Heart left ventricle (tissue), 13 donors: Measurements from ENCODE around the gene LSM14A.

Experiments used
- POLR2A ChIP-seq, 2 donors: fragments of 450-650 bp; IDR thresholded peaks; one replicate each; pipeline ENCODE4 v1.6.1; 2017; ENCODE audit warnings: antibody characterized with exemption in 2 of 2, mild to moderate bottlenecking in 2 of 2, moderate library complexity in 2 of 2
- TF ChIP-seq, protein P1 (sequence below), 12 donors: fragments of 200-600 bp; sonication (generic) in 4 of 12; IDR thresholded peaks; one replicate each; pipeline versions ENCODE4 v1.5.0 to v1.8.0; 2018 to 2022; ENCODE audit warnings: antibody characterized with exemption in 12 of 12, mild to moderate bottlenecking in 5 of 12
- donor health status: ischemic (EF 13 %, LVEDD 7.1; RV severe dilation, severe dysfunction).
- donor health status: DM: no; HTN: yes; CAD: no.
- donor health status: DM: no; HTN: no; CAD: no.
- donor health status: ischemic (EF 25% LVEDD 6.9; RV normal size, moderate dysfunction).
- donor health status: ischemic (EF 25% LVEDD 5.7; RV mildly dilated, moderate dysfunction).
- donor health status: ischemic (EF 35%, LVEDD 5.7; RV mildly dilated, moderate dysfunction).
- donor health status: nonischemic (EF 11% LVEDD 7.7; RV severe dilation, severe dysfunction).
- donor health status: DM: yes; HTN: yes; CAD: no.
- donor health status: PGD.
- donor health status: ischemic (EF 29% LVEDD 5.4; RV normal size, mild dysfunction).
- donor health status: nonischemic (EF 23%, LVEDD 6.1; RV moderate dilation, normal function).

DNA sequence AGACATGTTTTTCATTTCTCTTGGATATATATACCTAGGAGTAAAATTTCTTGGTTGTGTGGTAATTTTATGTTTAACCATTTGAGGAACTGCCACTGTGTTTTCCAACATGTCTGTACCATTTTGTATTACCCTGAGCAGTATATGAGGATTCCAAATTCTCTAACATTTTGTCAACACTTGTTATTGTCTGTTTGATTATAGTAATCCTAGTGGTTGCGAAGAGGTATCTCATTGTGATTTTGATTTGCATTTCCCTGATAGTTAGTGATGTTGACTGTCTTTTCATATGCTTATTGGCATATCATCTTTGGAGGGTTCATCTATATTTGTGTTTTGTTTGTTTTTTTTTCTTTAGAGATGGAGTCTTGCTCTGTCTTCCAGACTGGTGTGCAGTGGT, 103.4 kb downstream of the LSM14A start:
- TF ChIP-seq, protein P1, sequence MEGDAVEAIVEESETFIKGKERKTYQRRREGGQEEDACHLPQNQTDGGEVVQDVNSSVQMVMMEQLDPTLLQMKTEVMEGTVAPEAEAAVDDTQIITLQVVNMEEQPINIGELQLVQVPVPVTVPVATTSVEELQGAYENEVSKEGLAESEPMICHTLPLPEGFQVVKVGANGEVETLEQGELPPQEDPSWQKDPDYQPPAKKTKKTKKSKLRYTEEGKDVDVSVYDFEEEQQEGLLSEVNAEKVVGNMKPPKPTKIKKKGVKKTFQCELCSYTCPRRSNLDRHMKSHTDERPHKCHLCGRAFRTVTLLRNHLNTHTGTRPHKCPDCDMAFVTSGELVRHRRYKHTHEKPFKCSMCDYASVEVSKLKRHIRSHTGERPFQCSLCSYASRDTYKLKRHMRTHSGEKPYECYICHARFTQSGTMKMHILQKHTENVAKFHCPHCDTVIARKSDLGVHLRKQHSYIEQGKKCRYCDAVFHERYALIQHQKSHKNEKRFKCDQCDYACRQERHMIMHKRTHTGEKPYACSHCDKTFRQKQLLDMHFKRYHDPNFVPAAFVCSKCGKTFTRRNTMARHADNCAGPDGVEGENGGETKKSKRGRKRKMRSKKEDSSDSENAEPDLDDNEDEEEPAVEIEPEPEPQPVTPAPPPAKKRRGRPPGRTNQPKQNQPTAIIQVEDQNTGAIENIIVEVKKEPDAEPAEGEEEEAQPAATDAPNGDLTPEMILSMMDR (IDR thresholded peaks at IDR 0.05) = no peak
- TF ChIP-seq POLR2A (IDR thresholded peaks at IDR 0.05) = no peak
